Neural cell (in vitro differentiated cells): Measurements from ENCODE around the gene SMKR1. TPM values are rescaled to one million over a fixed set of nuclear protein-coding genes. Genes with fewer than 3 reads are reported as not detected.

Experiments
- H2AFZ ChIP-seq: fragments of 200-600, 300-800 bp; sonication (generic), shearing (Covaris generic); 2 replicates; pipeline ENCODE4 v1.6.0; 2014; ENCODE audit warnings: low read depth, mild to moderate bottlenecking, antibody characterized with exemption, low read length, moderate library complexity
- H3F3A ChIP-seq: fragments of 200-600 bp; shearing (Covaris generic); 2 replicates; pipeline ENCODE4 v1.6.1; 2016; ENCODE audit warnings: mild to moderate bottlenecking, moderate library complexity, mixed read lengths, antibody characterized with exemption, low read length; ENCODE audit not compliant: insufficient read depth, poor library complexity, severe bottlenecking
- H3K27ac ChIP-seq: fragments of 200-600, 300-800 bp; sonication (generic), shearing (Covaris generic); 2 replicates; pipeline ENCODE4 v1.5.1; 2014; ENCODE audit warnings: mild to moderate bottlenecking, low read length, moderate library complexity
- H3K27me3 ChIP-seq: fragments of 300-800, 200-600 bp; sonication (generic), shearing (Covaris generic); 2 replicates; pipeline ENCODE4 v1.6.0; 2014; ENCODE audit warnings: mild to moderate bottlenecking, low read depth, low read length, moderate library complexity; ENCODE audit not compliant: insufficient read depth
- H3K36me3 ChIP-seq: fragments of 300-800, 200-600 bp; sonication (generic), shearing (Covaris generic); 2 replicates; pipeline ENCODE4 v1.5.1; 2014; ENCODE audit warnings: mild to moderate bottlenecking, antibody characterized with exemption, low read length, moderate library complexity; ENCODE audit not compliant: insufficient read depth
- H3K4me2 ChIP-seq: fragments of 300-800, 200-600 bp; sonication (generic), shearing (Covaris generic); 2 replicates; pipeline ENCODE4 v1.6.0; 2014; ENCODE audit warnings: mild to moderate bottlenecking, low read length
- H3K4me3 ChIP-seq: fragments of 300-800, 200-600 bp; sonication (generic), shearing (Covaris generic); 2 replicates; pipeline ENCODE4 v1.5.1; 2014; ENCODE audit warnings: mild to moderate bottlenecking, low read length, moderate library complexity
- H3K79me2 ChIP-seq: fragments of 200-600 bp; shearing (Covaris generic); replicated peaks from 2 replicates; pipeline ENCODE4 v1.6.0; 2014; ENCODE audit warnings: mild to moderate bottlenecking, low read length, moderate library complexity; ENCODE audit not compliant: insufficient read depth
- H3K9ac ChIP-seq: fragments of 300-800, 200-600 bp; sonication (generic), shearing (Covaris generic); 2 replicates; pipeline ENCODE4 v1.6.1; 2016; ENCODE audit warnings: mild to moderate bottlenecking, low read length, mixed read lengths
- H3K9me2 ChIP-seq: fragments of 200-600 bp; shearing (Covaris generic); 2 replicates; pipeline ENCODE4 v1.6.1; 2016; ENCODE audit warnings: mild to moderate bottlenecking, low read length, mixed read lengths; ENCODE audit not compliant: insufficient read depth
- H3K9me3 ChIP-seq: fragments of 200-600, 300-800 bp; sonication (generic), shearing (Covaris generic); 2 replicates; pipeline ENCODE4 v1.6.1; 2016; ENCODE audit warnings: mild to moderate bottlenecking, mixed run types, low read length, moderate library complexity, mixed read lengths
- H4K20me1 ChIP-seq: fragments of 200-600 bp; shearing (Covaris generic); 2 replicates; pipeline ENCODE4 v1.6.1; 2016; ENCODE audit warnings: mild to moderate bottlenecking, mixed run types; ENCODE audit not compliant: insufficient read depth
- EP300 ChIP-seq: fragments of 450-650 bp; conservative IDR thresholded peaks from 2 replicates; pipeline ENCODE4 v1.6.1; 2014; ENCODE audit warnings: antibody characterized with exemption, mild to moderate bottlenecking, moderate library complexity; ENCODE audit not compliant: poor library complexity, severe bottlenecking
- MXI1 ChIP-seq: fragments of 450-650 bp; conservative IDR thresholded peaks from 2 replicates; pipeline ENCODE4 v1.6.1; 2014; ENCODE audit warnings: antibody characterized with exemption, mild to moderate bottlenecking; ENCODE audit not compliant: poor library complexity, severe bottlenecking
- POLR2AphosphoS5 ChIP-seq: IDR thresholded peaks from 2 replicates; pipeline ENCODE4 v1.6.1; 2012
- RAD21 ChIP-seq: fragments of 450-650 bp; conservative IDR thresholded peaks from 2 replicates; pipeline ENCODE4 v1.6.1; 2014; ENCODE audit warnings: antibody characterized with exemption, mild to moderate bottlenecking, moderate library complexity
- SMC3 ChIP-seq: fragments of 450-650 bp; conservative IDR thresholded peaks from 2 replicates; pipeline ENCODE4 v1.6.1; 2014; ENCODE audit warnings: antibody characterized with exemption, mild to moderate bottlenecking, moderate library complexity; ENCODE audit not compliant: poor library complexity
- TAF1 ChIP-seq: IDR thresholded peaks from 2 replicates; pipeline ENCODE4 v1.6.1; 2012; ENCODE audit warnings: low read depth
- polyA plus RNA-seq: library from polyadenylated mRNA; depleted of rRNA; stranded (reverse); fragments of >200 nt; gene quantifications from 2 replicates; pipeline ENCODE4 v1.2.3, GENCODE V29; 2014
- TF ChIP-seq, protein P1 (sequence below): fragments of 450-650 bp; IDR thresholded peaks from 2 replicates; pipeline ENCODE4 v1.5.1; 2014; ENCODE audit warnings: antibody characterized with exemption, mild to moderate bottlenecking, moderate library complexity; ENCODE audit not compliant: poor library complexity, severe bottlenecking
- TF ChIP-seq, protein P2 (sequence below): IDR thresholded peaks from 2 replicates; pipeline ENCODE4 v1.6.1; 2012; ENCODE audit warnings: borderline replicate concordance

SMKR1 gene
- polyA plus RNA-seq, 1 donor from 2014 or later: 8.5 TPM

DNA sequence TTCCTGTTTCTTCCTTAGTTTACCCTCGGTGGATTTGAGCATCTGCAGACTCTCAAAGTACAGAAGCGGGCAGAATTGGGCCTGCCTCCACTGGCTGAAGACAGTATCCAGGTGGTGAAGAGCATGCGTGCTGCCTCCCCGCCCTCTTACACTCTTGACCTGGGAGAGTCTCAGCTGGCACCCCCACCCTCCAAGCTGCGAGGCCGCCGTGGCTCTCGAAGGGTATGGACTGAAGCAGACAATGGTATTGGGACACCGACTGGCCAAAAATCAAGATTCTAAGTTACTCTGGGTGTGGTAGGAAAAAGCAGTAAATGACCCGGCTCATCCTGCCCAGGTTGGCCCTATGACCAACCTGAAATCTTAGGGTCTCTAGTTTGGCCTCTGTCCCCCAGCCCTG is 45.9 kb upstream of the SMKR1 start:
- H3K79me2 ChIP-seq: no peaks in the 10 kb centered on the region
- H3K9me3 ChIP-seq: no peaks in the 10 kb centered on the region
- no peaks in the 10 kb centered on the region for H3K9me2 ChIP-seq
- peaks cover 7% of the 10 kb centered on the region for H3K36me3 ChIP-seq
- no peaks in the 10 kb centered on the region for H3K27me3 ChIP-seq
- TF ChIP-seq EP300: no peak
- TF ChIP-seq POLR2AphosphoS5: no peak
- TF ChIP-seq, protein P1, sequence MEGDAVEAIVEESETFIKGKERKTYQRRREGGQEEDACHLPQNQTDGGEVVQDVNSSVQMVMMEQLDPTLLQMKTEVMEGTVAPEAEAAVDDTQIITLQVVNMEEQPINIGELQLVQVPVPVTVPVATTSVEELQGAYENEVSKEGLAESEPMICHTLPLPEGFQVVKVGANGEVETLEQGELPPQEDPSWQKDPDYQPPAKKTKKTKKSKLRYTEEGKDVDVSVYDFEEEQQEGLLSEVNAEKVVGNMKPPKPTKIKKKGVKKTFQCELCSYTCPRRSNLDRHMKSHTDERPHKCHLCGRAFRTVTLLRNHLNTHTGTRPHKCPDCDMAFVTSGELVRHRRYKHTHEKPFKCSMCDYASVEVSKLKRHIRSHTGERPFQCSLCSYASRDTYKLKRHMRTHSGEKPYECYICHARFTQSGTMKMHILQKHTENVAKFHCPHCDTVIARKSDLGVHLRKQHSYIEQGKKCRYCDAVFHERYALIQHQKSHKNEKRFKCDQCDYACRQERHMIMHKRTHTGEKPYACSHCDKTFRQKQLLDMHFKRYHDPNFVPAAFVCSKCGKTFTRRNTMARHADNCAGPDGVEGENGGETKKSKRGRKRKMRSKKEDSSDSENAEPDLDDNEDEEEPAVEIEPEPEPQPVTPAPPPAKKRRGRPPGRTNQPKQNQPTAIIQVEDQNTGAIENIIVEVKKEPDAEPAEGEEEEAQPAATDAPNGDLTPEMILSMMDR: no peak
- no peak for TF ChIP-seq TAF1
- TF ChIP-seq, protein P2, sequence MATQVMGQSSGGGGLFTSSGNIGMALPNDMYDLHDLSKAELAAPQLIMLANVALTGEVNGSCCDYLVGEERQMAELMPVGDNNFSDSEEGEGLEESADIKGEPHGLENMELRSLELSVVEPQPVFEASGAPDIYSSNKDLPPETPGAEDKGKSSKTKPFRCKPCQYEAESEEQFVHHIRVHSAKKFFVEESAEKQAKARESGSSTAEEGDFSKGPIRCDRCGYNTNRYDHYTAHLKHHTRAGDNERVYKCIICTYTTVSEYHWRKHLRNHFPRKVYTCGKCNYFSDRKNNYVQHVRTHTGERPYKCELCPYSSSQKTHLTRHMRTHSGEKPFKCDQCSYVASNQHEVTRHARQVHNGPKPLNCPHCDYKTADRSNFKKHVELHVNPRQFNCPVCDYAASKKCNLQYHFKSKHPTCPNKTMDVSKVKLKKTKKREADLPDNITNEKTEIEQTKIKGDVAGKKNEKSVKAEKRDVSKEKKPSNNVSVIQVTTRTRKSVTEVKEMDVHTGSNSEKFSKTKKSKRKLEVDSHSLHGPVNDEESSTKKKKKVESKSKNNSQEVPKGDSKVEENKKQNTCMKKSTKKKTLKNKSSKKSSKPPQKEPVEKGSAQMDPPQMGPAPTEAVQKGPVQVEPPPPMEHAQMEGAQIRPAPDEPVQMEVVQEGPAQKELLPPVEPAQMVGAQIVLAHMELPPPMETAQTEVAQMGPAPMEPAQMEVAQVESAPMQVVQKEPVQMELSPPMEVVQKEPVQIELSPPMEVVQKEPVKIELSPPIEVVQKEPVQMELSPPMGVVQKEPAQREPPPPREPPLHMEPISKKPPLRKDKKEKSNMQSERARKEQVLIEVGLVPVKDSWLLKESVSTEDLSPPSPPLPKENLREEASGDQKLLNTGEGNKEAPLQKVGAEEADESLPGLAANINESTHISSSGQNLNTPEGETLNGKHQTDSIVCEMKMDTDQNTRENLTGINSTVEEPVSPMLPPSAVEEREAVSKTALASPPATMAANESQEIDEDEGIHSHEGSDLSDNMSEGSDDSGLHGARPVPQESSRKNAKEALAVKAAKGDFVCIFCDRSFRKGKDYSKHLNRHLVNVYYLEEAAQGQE: no peak
- no peak for TF ChIP-seq RAD21
- TF ChIP-seq MXI1: no peak
- TF ChIP-seq SMC3: no peak
- no peaks in the 10 kb centered on the region for H3F3A ChIP-seq
- no peak overlapping the region for H3K4me3 ChIP-seq
- no peak overlapping the region for H3K9ac ChIP-seq
- H3K4me2 ChIP-seq: no peak overlapping the region
- H3K27ac ChIP-seq: no peak overlapping the region
- H4K20me1 ChIP-seq: no peaks in the 10 kb centered on the region
- H2AFZ ChIP-seq: no peak overlapping the region

DNA sequence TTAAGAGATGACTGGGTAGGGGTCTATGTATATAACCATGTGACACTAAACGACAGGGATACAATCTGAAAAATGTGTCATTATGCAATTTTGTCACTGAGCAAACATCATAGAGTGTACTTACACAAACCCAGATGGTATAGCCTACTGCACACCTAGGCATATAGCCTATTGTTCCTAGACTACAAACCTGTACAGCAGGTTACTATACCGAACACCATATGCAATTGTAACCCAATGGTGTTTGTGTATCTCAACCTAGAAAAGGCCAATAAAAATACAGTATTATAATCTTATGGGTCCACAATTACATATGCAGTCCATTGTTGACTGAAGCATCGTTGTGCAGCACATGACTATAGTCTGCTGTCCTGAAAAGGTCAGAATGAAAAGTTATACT is 45.2 kb upstream of the SMKR1 start:
- Histone ChIP-seq H3K9me3 (no peaks in the 10 kb centered on the region), H3K9ac (no peak overlapping the region), H3K36me3 (peaks cover 7% of the 10 kb centered on the region), H3K27me3 (no peaks in the 10 kb centered on the region), H3F3A (no peaks in the 10 kb centered on the region), H3K4me3 (no peak overlapping the region), H2AFZ (no peak overlapping the region), H3K27ac (no peak overlapping the region), H3K79me2 (no peaks in the 10 kb centered on the region), H3K9me2 (no peaks in the 10 kb centered on the region), H4K20me1 (no peaks in the 10 kb centered on the region), H3K4me2 (no peak overlapping the region)
- TF ChIP-seq TAF1 (no peak), SMC3 (no peak), MXI1 (no peak)
- TF ChIP-seq, protein P1: no peak
- TF ChIP-seq, protein P2: no peak
